ENCODE results near the gene ATP6V1F. TPM values are rescaled to one million over a fixed set of nuclear protein-coding genes. Genes with fewer than 3 reads are reported as not detected.

ATP6V1F gene
- total and polyA plus RNA-seq, 5 experiments from 2014 or later: 65.1 to 319 (median 305) TPM

DNA sequence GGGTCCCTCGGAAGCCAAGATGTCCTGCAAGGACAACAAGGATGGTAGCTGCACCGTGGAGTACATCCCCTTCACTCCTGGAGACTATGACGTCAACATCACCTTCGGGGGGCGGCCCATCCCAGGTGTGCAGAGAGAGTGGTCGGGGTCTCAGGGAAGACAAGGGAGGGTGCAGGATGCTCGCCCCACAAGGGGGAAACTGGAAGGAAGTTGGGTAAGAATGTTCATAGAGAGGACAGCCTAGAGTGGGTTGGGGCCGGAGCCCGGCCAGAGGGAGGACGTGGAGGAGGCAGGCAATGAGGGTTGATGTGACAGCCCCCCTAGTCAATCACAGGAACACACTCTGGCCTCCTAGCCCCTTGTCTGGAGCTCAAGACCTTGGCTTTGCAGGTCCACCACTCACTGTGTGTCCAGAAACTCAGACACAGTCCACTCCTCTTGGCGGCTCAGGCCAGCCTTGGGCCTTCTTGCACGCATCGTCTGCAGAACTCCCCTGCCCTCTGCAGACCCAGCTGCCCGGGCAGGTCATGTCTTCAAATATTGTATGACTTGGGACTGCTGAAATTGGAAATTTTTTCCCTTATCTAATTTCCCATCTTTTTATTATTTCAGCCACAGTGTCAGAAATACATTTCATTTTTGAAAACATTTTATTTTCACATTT is 15.7 kb upstream of the ATP6V1F start:
- Mint-ChIP-seq H3K27me3 (no peaks in the 10 kb centered on the region), H3K4me1 (peaks cover 0 to 2% (median under 1%) of the 10 kb centered on the region in 4 donors), H3K27ac (no peak overlapping the region), H3K9me3 (no peaks in the 10 kb centered on the region), H3K36me3 (no peaks in the 10 kb centered on the region), H3K4me3 (no peak overlapping the region)
- ATAC-seq (no peak), DNase-seq (no peak)
- POLR2A ChIA-PET: no interaction called here

DNA sequence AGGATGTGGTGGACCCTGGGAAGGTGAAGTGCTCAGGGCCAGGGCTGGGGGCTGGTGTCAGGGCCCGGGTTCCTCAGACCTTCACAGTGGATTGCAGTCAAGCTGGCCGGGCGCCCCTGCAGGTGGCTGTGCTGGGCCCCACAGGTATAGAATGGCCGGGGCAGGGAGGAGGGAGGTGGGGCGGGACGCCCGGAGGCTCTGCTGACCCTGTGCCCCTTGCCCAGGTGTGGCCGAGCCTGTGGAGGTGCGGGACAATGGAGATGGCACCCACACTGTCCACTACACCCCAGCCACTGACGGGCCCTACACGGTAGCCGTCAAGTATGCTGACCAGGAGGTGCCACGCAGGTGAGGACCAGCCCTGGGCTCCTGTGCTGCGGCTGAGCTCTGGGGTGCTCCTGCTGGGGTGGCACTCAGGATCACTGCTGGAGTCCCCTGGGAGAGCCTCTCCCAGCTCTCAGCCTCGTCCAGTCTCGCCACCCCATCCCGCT is 14.9 kb upstream of the ATP6V1F start:
- DNase-seq (peak in 1 of 10 donors; percentile 4), ATAC-seq (no peak)
- no peaks in the 10 kb centered on the region for H3K36me3 Mint-ChIP-seq
- H3K4me3 Mint-ChIP-seq: no peak overlapping the region
- no peak overlapping the region for H3K27ac Mint-ChIP-seq
- H3K9me3 Mint-ChIP-seq: no peaks in the 10 kb centered on the region
- POLR2A ChIA-PET: no interaction called here
- no peaks in the 10 kb centered on the region for H3K4me1 Mint-ChIP-seq
- no peaks in the 10 kb centered on the region for H3K27me3 Mint-ChIP-seq

DNA sequence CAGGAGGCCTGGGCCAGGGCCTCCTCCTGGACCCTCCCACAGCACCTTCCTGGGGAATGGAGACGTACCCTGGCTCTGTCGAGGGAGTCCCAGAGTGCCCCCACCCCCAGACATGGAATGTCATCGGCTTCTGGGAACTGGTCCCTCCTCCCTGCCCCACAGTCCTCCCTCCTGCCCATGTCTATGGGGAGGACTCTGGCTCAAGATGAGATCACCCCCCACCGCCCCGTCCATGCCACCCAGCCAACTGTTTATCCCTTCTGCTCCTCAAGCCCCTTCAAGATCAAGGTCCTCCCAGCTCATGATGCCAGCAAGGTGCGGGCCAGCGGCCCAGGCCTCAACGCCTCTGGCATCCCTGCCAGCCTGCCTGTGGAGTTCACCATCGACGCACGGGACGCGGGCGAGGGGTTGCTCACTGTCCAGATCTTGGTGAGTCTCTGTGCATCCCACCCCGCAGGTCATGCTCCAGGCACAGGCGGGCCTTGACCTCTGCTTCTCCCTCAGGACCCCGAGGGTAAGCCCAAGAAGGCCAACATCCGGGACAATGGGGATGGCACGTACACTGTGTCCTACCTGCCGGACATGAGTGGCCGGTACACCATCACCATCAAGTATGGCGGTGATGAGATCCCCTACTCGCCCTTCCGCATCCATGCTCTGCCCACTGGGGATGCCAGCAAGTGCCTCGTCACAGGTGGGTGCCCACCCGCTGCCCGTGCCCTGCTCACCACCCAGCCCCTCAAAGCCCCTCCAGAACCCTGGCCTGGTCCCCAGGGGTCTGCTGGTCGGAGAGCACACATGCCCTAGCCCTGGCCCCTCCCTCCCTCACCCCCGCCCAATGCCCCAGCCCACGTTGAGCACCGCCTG is 14.1 kb upstream of the ATP6V1F start:
- Mint-ChIP-seq H3K27me3 (no peaks in the 10 kb centered on the region), H3K36me3 (no peaks in the 10 kb centered on the region), H3K27ac (no peak overlapping the region), H3K4me1 (no peaks in the 10 kb centered on the region), H3K9me3 (no peaks in the 10 kb centered on the region), H3K4me3 (no peak overlapping the region)
- no peak for DNase-seq
- POLR2A ChIA-PET: no interaction called here
- no peak for ATAC-seq

DNA sequence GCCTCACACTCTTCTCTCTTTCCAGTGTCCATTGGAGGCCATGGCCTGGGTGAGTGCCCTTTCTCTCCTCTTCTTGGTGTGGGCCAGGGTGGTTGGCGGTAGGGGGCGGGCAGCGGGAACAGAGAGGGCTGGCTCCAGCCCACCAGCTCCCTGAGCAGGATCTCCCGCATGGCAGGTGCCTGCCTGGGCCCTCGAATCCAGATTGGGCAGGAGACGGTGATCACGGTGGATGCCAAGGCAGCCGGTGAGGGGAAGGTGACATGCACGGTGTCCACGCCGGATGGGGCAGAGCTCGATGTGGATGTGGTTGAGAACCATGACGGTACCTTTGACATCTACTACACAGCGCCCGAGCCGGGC is 13.5 kb upstream of the ATP6V1F start:
- DNase-seq (no peak), ATAC-seq (no peak)
- H3K27ac Mint-ChIP-seq: no peak overlapping the region
- no peak overlapping the region for H3K4me3 Mint-ChIP-seq
- no peaks in the 10 kb centered on the region for H3K9me3 Mint-ChIP-seq
- POLR2A ChIA-PET: no interaction called here
- H3K27me3 Mint-ChIP-seq: no peaks in the 10 kb centered on the region
- no peaks in the 10 kb centered on the region for H3K4me1 Mint-ChIP-seq
- no peaks in the 10 kb centered on the region for H3K36me3 Mint-ChIP-seq

DNA sequence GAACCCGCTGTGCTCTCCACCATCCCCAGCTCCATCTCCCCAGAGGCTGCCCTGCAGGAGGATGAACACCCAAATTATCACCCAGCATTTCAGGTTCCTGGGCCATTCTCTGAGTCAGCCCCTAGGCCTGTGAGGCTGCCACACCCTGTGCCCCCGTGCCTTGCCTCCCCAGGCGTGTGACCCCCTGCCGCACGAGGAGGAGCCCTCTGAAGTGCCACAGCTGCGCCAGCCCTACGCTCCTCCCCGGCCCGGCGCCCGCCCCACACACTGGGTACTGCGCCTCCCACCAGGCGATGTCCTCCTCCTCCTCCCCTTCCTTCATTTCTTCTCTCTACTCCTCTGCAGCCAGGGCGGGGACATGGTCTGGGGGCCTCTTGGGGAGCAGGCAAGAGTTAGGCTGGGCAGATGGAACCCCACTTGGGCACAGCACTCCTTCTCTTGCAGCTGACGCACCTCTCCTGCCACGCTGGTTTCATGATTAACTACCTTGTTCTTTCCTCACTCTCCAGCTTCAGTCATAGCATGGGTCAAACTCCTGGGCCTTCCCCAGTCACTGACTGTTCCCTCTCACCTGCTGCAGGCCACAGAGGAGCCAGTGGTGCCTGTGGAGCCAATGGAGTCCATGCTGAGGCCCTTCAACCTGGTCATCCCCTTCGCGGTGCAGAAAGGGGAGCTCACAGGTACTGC is 12.7 kb upstream of the ATP6V1F start:
- no peaks in the 10 kb centered on the region for H3K9me3 Mint-ChIP-seq
- H3K4me3 Mint-ChIP-seq: no peak overlapping the region
- peak overlapping the region in 2 of 10 donors; percentile 14 to 79 for H3K27ac Mint-ChIP-seq
- ATAC-seq (no peak), DNase-seq (no peak)
- no peaks in the 10 kb centered on the region for H3K36me3 Mint-ChIP-seq
- POLR2A ChIA-PET: interaction anchor here (0.6 kb wide), 1 partner anchor 1146 kb away, joined by 3 read pairs; no protein-coding TSS in a partner anchor
- no peaks in the 10 kb centered on the region for H3K4me1 Mint-ChIP-seq
- no peaks in the 10 kb centered on the region for H3K27me3 Mint-ChIP-seq

DNA sequence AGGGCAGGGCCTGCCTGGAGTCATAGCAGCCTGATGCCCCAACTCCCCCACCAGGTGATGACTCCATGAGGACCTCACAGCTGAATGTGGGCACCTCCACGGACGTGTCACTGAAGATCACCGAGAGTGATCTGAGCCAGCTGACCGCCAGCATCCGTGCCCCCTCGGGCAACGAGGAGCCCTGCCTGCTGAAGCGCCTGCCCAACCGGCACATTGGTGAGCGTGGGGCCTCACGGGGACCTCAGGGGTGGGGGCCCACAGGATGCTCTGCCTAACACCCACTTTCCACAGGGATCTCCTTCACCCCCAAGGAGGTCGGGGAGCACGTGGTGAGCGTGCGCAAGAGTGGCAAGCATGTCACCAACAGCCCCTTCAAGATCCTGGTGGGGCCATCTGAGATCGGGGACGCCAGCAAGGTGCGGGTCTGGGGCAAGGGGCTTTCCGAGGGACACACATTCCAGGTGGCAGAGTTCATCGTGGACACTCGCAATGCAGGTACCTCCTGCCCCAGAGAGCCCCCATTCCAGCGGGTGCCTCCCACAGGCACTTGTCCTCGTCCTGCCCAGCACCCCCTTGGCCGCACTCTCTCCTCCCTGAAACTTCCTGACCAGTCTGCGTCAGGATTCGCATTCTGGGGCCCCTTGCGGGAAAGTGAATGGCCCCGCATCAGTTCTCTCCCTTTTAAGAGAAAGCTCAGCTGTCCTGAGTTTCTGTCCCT is 10.0 kb upstream of the ATP6V1F start:
- Mint-ChIP-seq H3K36me3 (no peaks in the 10 kb centered on the region), H3K4me1 (no peaks in the 10 kb centered on the region), H3K9me3 (no peaks in the 10 kb centered on the region), H3K27me3 (no peaks in the 10 kb centered on the region), H3K27ac (no peak overlapping the region), H3K4me3 (no peak overlapping the region)
- ATAC-seq (no peak), DNase-seq (peak in 1 of 10 donors; percentile 61)
- POLR2A ChIA-PET: no interaction called here

DNA sequence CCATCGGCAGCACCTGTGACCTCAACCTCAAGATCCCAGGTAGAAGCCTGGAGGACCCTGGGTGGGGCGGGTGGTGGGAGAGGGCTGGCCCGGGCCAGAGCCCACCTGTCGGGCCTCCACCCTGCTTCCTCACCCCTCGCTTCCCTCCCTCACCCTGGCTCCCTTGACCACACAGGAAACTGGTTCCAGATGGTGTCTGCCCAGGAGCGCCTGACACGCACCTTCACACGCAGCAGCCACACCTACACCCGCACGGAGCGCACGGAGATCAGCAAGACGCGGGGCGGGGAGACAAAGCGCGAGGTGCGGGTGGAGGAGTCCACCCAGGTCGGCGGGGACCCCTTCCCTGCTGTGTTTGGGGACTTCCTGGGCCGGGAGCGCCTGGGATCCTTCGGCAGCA is 8.9 kb upstream of the ATP6V1F start:
- Mint-ChIP-seq H3K4me1 (no peaks in the 10 kb centered on the region), H3K4me3 (no peak overlapping the region), H3K9me3 (no peaks in the 10 kb centered on the region), H3K36me3 (no peaks in the 10 kb centered on the region), H3K27ac (no peak overlapping the region), H3K27me3 (no peaks in the 10 kb centered on the region)
- DNase-seq (no peak), ATAC-seq (no peak)
- POLR2A ChIA-PET: no interaction called here

DNA sequence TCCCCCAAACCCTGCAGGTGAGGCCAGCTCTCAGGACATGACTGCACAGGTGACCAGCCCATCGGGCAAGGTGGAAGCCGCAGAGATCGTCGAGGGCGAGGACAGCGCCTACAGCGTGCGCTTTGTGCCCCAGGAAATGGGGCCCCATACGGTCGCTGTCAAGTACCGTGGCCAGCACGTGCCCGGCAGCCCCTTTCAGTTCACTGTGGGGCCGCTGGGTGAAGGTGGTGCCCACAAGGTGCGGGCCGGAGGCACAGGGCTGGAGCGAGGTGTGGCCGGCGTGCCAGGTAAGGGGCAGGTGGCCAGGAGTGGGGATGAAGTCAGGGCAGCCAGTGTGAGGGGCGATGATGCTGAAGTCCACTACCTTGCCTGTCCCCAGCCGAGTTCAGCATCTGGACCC is 8.3 kb upstream of the ATP6V1F start:
- POLR2A ChIA-PET: no interaction called here
- ATAC-seq (no peak), DNase-seq (no peak)
- Mint-ChIP-seq H3K4me1 (no peaks in the 10 kb centered on the region), H3K36me3 (no peaks in the 10 kb centered on the region), H3K27ac (no peak overlapping the region), H3K27me3 (no peaks in the 10 kb centered on the region), H3K9me3 (no peaks in the 10 kb centered on the region), H3K4me3 (no peak overlapping the region)

DNA sequence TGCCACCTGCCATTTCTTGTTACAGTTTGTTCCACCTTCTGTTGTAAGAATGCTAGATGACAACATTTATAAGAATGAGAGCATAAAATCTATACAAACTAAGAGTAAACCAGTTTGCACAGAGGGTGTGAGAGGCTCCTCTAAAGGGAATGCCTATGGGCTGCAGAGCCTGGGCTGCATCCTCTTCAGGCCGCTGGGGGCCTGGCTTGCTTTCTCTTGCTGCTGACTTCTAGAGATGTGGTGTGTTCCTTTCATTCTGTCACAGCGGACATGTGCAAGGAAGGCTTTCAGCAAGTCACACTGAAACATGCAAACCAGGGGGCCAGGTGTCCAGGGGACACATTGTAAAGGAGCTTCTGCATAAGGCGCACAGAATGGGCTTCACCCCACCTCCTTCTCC is 7.1 kb upstream of the ATP6V1F start:
- Mint-ChIP-seq H3K27me3 (no peaks in the 10 kb centered on the region), H3K9me3 (no peaks in the 10 kb centered on the region), H3K36me3 (no peaks in the 10 kb centered on the region), H3K4me3 (no peak overlapping the region), H3K27ac (no peak overlapping the region), H3K4me1 (no peaks in the 10 kb centered on the region)
- DNase-seq: no peak
- POLR2A ChIA-PET: no interaction called here
- ATAC-seq: no peak

DNA sequence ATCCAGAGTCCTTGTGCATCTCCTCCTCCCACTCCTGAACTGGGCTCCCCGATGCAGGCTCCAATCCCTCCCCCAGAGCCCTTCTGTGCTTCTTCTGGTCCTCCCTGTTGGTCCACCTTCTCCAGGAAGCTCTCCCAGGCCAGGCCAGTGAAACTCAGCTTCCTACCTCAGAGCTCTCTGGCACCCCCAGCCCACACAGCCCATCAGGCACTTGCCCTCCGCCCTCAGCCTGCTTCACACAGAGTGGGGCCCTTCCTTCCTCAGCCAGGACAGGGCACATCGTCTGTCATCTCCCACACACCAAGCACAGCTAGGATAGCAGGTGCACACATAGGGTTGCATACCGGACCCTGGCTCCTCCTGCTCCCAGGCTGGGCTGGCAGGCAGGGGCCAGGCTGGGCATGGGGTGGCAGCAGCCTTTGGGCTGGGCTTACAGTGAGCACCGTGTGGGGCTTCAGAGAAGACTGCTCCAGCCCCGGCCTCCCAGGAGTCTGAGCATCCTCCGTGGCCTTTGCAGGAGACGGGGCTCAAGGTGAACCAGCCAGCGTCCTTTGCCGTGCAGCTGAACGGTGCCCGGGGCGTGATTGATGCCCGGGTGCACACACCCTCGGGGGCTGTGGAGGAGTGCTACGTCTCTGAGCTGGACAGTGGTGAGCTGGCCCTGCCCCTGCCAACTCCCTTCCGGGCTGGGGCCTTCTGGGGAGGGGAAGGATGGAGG is 6.5 kb upstream of the ATP6V1F start:
- Mint-ChIP-seq H3K9me3 (no peaks in the 10 kb centered on the region), H3K4me1 (no peaks in the 10 kb centered on the region), H3K36me3 (no peaks in the 10 kb centered on the region), H3K4me3 (no peak overlapping the region), H3K27ac (no peak overlapping the region), H3K27me3 (no peaks in the 10 kb centered on the region)
- ATAC-seq (no peak), DNase-seq (peak in 1 of 10 donors; percentile 62)
- POLR2A ChIA-PET: no interaction called here

DNA sequence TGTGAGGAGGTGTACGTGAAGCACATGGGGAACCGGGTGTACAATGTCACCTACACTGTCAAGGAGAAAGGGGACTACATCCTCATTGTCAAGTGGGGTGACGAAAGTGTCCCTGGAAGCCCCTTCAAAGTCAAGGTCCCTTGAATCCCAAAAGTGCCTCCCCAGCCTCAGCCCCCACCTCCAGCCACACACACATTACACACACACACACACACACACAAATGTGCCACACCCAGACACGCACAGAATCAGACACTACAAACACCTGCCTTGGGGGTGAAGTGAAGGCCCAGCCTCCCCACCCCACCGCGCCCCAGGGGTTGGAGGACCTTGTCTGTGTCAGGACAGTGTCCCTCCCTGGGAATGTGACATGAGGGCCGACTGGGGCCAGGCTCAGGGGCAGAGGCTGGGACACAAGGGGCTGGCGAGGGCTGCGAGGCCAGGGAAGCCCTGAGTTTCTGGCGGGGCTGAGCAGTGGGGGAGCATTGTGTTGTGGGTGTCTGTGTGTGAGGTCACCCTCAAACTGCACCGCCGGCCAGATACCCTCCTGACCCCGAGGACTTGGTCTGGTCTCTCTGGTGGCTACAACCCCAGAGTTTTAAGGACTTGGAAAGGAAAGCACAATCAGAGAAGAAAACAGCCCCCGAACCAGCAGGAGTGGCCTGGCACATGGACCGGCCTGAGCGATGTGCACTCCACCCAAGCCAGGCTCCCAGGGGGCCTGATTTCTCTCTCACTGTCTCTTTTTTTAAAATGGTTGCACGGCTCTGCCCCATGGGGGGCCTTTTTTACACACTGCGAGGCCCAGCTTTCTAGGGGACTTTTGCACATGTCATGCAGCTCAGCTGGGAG is 4.0 kb upstream of the ATP6V1F start:
- no peak overlapping the region for H3K4me3 Mint-ChIP-seq
- POLR2A ChIA-PET: no interaction called here
- ATAC-seq (no peak), DNase-seq (no peak)
- peaks cover 8 to 16% (median 14%) of the 10 kb centered on the region in 4 donors for H3K4me1 Mint-ChIP-seq
- no peaks in the 10 kb centered on the region for H3K9me3 Mint-ChIP-seq
- peaks cover 0 to 3% (median 0%) of the 10 kb centered on the region in 5 donors for H3K27me3 Mint-ChIP-seq
- H3K27ac Mint-ChIP-seq: no peak overlapping the region
- H3K36me3 Mint-ChIP-seq: no peaks in the 10 kb centered on the region

Measured in naive thymus-derived CD8-positive, alpha-beta T cell (primary cell).